HG03558 (cell line): ENCODE measurements around the gene EFEMP2.

Experiments used
- ATAC-seq: cut with Tn5 transposase; IDR thresholded peaks from one replicate; pipeline ENCODE4 v1.9.1; 2021; ENCODE audit warnings: moderate number of reproducible peaks; ENCODE audit not compliant: unreplicated experiment; ENCODE audit errors: extremely low read depth

Gene EFEMP2

GRCh38 chr11:65867284-65868071 lies 5.1 kb downstream of the EFEMP2 start:
- no peak for ATAC-seq

- ATAC-seq = no peak
These were observed 5.9 kb downstream of the EFEMP2 start for GRCh38 chr11:65866509-65867283.

GRCh38 chr11:65865550-65866172 lies 6.9 kb downstream of the EFEMP2 start:
- ATAC-seq = no peak

GRCh38 chr11:65864706-65865471 lies 7.7 kb downstream of the EFEMP2 start:
- no peak for ATAC-seq

GRCh38 chr11:65863889-65864705 lies 8.5 kb downstream of the EFEMP2 start:
- ATAC-seq = no peak

- no peak for ATAC-seq
These were observed 9.4 kb downstream of the EFEMP2 start for GRCh38 chr11:65862941-65863888.

GRCh38 chr11:65862191-65862735 lies 10.3 kb downstream of the EFEMP2 start:
- no peak for ATAC-seq

GRCh38 chr11:65861533-65862183 lies 10.9 kb downstream of the EFEMP2 start:
- no peak for ATAC-seq

- ATAC-seq = no peak
These were observed 11.5 kb downstream of the EFEMP2 start for GRCh38 chr11:65861165-65861505.

GRCh38 chr11:65860278-65861164 lies 12.1 kb downstream of the EFEMP2 start, which contains the start of gene MUS81:
MUS81 (plus strand) TSS chr11:65860433; CDS start chr11:65860754, 321 bp downstream.
- ATAC-seq = no peak

GRCh38 chr11:65859812-65860277 lies 12.8 kb downstream of the EFEMP2 start:
- no peak for ATAC-seq

GRCh38 chr11:65859095-65859811 lies 13.3 kb downstream of the EFEMP2 start:
- peak; percentile 31 for ATAC-seq

GRCh38 chr11:65858681-65859087 lies 13.9 kb downstream of the EFEMP2 start:
- no peak for ATAC-seq

- ATAC-seq = peak; percentile 26
These were observed 14.5 kb downstream of the EFEMP2 start, which contains the start of gene CFL1 for GRCh38 chr11:65857853-65858680. CFL1 (minus strand) TSS chr11:65858180; CDS start chr11:65858099, 81 bp downstream.

GRCh38 chr11:65857500-65857852 lies 15.1 kb downstream of the EFEMP2 start:
- ATAC-seq = no peak
